Medulla oblongata (tissue), 1 donor: ENCODE measurements around the gene STK16.
A peak's percentile ranks its signal among the peaks of the same experiment; 100 is the strongest.
"Not testable (repeated sequence)": the region's sequence is repeated elsewhere in the genome, so short reads cannot be mapped to it uniquely, and the experiment has no call there.

Experiments used
- DNase-seq: peaks from one replicate; pipeline ENCODE4 v3.0.0-alpha.2; 2015; ENCODE audit errors: extremely low spot score

STK16 gene

GRCh38 chr2:219287116-219287440, 41.8 kb downstream of the STK16 start:
- not testable (repeated sequence) for DNase-seq

GRCh38 chr2:219287580-219288265, 42.4 kb downstream of the STK16 start:
- no peak for DNase-seq

- DNase-seq, result no peak
Observed at GRCh38 chr2:219289195-219289536, 43.9 kb downstream of the STK16 start.

- DNase-seq, result peak; percentile 94
Observed at GRCh38 chr2:219289537-219290361, 44.5 kb downstream of the STK16 start.

GRCh38 chr2:219290381-219291171, 45.3 kb downstream of the STK16 start:
- DNase-seq, result no peak

- DNase-seq, result no peak
Observed at GRCh38 chr2:219291394-219291793, 46.1 kb downstream of the STK16 start.

GRCh38 chr2:219291910-219292490, 46.7 kb downstream of the STK16 start:
- no peak for DNase-seq

- no peak for DNase-seq
Observed at GRCh38 chr2:219292616-219293015, 47.3 kb downstream of the STK16 start.

GRCh38 chr2:219293736-219294231, 48.5 kb downstream of the STK16 start:
- DNase-seq, result no peak

GRCh38 chr2:219294356-219295351, 49.4 kb downstream of the STK16 start:
- peak; percentile 89 for DNase-seq

GRCh38 chr2:219296142-219296541, 50.9 kb downstream of the STK16 start:
- no peak for DNase-seq

GRCh38 chr2:219296631-219297391, 51.5 kb downstream of the STK16 start:
- no peak for DNase-seq

GRCh38 chr2:219297766-219298456, 52.6 kb downstream of the STK16 start:
- DNase-seq, result no peak

GRCh38 chr2:219298759-219299371, 53.6 kb downstream of the STK16 start:
- DNase-seq, result peak; percentile 88

- no peak for DNase-seq
Observed at GRCh38 chr2:219299372-219299760, 54.1 kb downstream of the STK16 start.
